GM23338 (cell line): ENCODE measurements around the gene CXCR1.

Experiments
- CREB1 ChIP-seq: fragments of 250-450 bp; sonication (Bioruptor Pico); IDR thresholded peaks from 2 replicates; pipeline ENCODE4 v1.5.0; 2020; ENCODE audit warnings: low read depth, mild to moderate bottlenecking, moderate library complexity
- EZH2 ChIP-seq: fragments of 200-600 bp; sonication (generic); IDR thresholded peaks from one replicate; pipeline ENCODE4 v1.8.0; 2017; ENCODE audit warnings: antibody characterized with exemption, mild to moderate bottlenecking, low read depth; ENCODE audit not compliant: unreplicated experiment
- EZH2phosphoT487 ChIP-seq: fragments of 200-600 bp; sonication (generic); IDR thresholded peaks from one replicate; pipeline ENCODE4 v1.8.1; 2018; ENCODE audit warnings: antibody characterized with exemption; ENCODE audit not compliant: unreplicated experiment
- JUNB ChIP-seq: IDR thresholded peaks from one replicate; pipeline ENCODE4 v1.6.1; 2016; ENCODE audit warnings: antibody characterized with exemption; ENCODE audit not compliant: unreplicated experiment
- POLR2AphosphoS5 ChIP-seq: IDR thresholded peaks from 2 replicates; pipeline ENCODE4 v1.6.1; 2016; ENCODE audit warnings: antibody characterized with exemption, low read depth
- TF ChIP-seq, protein P1 (sequence below), 2 experiments: fragments of 200-600 bp in 1 of 2; sonication (generic) in 1 of 2; conservative IDR thresholded peaks; 2 replicates each; pipeline versions ENCODE4 v1.5.1 to v1.6.1; 2016 to 2017; ENCODE audit warnings: antibody characterized with exemption in 2 of 2, low read depth in 2 of 2, mild to moderate bottlenecking in 2 of 2, moderate library complexity in 1 of 2
- TF ChIP-seq, protein P2 (sequence below): fragments of 250-450 bp; sonication (Bioruptor Pico); IDR thresholded peaks from 2 replicates; pipeline ENCODE4 v1.5.0; 2020; ENCODE audit warnings: mild to moderate bottlenecking, moderate library complexity
- TF ChIP-seq, protein P3 (sequence below): IDR thresholded peaks from 2 replicates; pipeline ENCODE4 v1.6.1; 2016; ENCODE audit warnings: antibody characterized with exemption

DNA sequence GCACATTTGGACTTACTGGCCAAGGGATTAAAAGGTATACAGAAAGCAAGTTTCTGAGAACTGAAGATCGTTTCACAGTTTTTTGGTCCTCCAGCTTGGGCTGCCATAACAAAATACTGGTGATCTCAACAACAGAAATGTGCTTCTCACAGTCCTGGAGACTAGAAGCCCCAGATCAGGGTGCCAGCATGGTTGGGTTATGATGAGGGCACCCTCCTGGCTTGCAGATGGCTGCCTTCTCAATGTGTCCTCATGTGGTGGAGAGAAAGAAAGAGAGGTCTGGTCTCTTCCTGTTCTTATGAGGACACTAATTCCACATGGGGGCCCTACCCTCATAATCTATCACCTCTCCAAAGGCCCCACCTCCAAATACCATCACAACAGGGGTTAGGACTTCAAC, 20.1 kb upstream of the CXCR1 start:
- TF ChIP-seq, protein P1, sequence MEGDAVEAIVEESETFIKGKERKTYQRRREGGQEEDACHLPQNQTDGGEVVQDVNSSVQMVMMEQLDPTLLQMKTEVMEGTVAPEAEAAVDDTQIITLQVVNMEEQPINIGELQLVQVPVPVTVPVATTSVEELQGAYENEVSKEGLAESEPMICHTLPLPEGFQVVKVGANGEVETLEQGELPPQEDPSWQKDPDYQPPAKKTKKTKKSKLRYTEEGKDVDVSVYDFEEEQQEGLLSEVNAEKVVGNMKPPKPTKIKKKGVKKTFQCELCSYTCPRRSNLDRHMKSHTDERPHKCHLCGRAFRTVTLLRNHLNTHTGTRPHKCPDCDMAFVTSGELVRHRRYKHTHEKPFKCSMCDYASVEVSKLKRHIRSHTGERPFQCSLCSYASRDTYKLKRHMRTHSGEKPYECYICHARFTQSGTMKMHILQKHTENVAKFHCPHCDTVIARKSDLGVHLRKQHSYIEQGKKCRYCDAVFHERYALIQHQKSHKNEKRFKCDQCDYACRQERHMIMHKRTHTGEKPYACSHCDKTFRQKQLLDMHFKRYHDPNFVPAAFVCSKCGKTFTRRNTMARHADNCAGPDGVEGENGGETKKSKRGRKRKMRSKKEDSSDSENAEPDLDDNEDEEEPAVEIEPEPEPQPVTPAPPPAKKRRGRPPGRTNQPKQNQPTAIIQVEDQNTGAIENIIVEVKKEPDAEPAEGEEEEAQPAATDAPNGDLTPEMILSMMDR (conservative IDR thresholded peaks at IDR 0.05; ENCODE audit: low read depth in 2 of 2), result no peak
- TF ChIP-seq, protein P2, sequence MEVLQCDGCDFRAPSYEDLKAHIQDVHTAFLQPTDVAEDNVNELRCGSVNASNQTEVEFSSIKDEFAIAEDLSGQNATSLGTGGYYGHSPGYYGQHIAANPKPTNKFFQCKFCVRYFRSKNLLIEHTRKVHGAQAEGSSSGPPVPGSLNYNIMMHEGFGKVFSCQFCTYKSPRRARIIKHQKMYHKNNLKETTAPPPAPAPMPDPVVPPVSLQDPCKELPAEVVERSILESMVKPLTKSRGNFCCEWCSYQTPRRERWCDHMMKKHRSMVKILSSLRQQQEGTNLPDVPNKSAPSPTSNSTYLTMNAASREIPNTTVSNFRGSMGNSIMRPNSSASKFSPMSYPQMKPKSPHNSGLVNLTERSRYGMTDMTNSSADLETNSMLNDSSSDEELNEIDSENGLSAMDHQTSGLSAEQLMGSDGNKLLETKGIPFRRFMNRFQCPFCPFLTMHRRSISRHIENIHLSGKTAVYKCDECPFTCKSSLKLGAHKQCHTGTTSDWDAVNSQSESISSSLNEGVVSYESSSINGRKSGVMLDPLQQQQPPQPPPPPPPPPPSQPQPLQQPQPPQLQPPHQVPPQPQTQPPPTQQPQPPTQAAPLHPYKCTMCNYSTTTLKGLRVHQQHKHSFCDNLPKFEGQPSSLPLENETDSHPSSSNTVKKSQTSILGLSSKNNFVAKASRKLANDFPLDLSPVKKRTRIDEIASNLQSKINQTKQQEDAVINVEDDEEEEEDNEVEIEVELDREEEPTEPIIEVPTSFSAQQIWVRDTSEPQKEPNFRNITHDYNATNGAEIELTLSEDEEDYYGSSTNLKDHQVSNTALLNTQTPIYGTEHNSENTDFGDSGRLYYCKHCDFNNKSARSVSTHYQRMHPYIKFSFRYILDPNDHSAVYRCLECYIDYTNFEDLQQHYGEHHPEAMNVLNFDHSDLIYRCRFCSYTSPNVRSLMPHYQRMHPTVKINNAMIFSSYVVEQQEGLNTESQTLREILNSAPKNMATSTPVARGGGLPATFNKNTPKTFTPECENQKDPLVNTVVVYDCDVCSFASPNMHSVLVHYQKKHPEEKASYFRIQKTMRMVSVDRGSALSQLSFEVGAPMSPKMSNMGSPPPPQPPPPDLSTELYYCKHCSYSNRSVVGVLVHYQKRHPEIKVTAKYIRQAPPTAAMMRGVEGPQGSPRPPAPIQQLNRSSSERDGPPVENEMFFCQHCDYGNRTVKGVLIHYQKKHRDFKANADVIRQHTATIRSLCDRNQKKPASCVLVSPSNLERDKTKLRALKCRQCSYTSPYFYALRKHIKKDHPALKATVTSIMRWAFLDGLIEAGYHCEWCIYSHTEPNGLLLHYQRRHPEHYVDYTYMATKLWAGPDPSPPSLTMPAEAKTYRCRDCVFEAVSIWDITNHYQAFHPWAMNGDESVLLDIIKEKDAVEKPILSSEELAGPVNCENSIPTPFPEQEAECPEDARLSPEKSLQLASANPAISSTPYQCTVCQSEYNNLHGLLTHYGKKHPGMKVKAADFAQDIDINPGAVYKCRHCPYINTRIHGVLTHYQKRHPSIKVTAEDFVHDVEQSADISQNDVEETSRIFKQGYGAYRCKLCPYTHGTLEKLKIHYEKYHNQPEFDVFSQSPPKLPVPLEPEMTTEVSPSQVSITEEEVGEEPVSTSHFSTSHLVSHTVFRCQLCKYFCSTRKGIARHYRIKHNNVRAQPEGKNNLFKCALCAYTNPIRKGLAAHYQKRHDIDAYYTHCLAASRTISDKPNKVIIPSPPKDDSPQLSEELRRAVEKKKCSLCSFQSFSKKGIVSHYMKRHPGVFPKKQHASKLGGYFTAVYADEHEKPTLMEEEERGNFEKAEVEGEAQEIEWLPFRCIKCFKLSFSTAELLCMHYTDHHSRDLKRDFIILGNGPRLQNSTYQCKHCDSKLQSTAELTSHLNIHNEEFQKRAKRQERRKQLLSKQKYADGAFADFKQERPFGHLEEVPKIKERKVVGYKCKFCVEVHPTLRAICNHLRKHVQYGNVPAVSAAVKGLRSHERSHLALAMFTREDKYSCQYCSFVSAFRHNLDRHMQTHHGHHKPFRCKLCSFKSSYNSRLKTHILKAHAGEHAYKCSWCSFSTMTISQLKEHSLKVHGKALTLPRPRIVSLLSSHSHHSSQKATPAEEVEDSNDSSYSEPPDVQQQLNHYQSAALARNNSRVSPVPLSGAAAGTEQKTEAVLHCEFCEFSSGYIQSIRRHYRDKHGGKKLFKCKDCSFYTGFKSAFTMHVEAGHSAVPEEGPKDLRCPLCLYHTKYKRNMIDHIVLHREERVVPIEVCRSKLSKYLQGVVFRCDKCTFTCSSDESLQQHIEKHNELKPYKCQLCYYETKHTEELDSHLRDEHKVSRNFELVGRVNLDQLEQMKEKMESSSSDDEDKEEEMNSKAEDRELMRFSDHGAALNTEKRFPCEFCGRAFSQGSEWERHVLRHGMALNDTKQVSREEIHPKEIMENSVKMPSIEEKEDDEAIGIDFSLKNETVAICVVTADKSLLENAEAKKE, result no peak
- TF ChIP-seq, protein P3, sequence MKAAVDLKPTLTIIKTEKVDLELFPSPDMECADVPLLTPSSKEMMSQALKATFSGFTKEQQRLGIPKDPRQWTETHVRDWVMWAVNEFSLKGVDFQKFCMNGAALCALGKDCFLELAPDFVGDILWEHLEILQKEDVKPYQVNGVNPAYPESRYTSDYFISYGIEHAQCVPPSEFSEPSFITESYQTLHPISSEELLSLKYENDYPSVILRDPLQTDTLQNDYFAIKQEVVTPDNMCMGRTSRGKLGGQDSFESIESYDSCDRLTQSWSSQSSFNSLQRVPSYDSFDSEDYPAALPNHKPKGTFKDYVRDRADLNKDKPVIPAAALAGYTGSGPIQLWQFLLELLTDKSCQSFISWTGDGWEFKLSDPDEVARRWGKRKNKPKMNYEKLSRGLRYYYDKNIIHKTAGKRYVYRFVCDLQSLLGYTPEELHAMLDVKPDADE, result no peak
- TF ChIP-seq EZH2, result no peak
- no peak for TF ChIP-seq EZH2phosphoT487
- TF ChIP-seq POLR2AphosphoS5, result no peak
- TF ChIP-seq JUNB, result no peak
- TF ChIP-seq CREB1, result no peak
